ENCODE results near the gene NUAK1. TPM values are rescaled to one million over a fixed set of nuclear protein-coding genes. Genes with fewer than 3 reads are reported as not detected.

NUAK1 gene
- total RNA-seq, 1 experiment from 2014 or later: 10.1 TPM

- no peak overlapping the region for H3K4me3 Mint-ChIP-seq
These were observed 23.3 kb downstream of the NUAK1 start for GRCh38 chr12:106115440-106115839.

More at GRCh38 chr12:106115440-106115839, 23.3 kb downstream of the NUAK1 start:
- Histone ChIP-seq H3K4me2 (ENCODE audit: insufficient read depth, insufficient read length, low read length) (no peak overlapping the region), H4K5ac (ENCODE audit: insufficient read length, low read depth, low read length) (no peak overlapping the region), H3K9me3 (ENCODE audit: control insufficient read depth, low read depth, low read length) (no peaks in the 10 kb centered on the region), H2BK5ac (ENCODE audit: insufficient read length, low read length) (no peak overlapping the region), H2BK12ac (ENCODE audit: insufficient read length, low read depth, low read length) (no peak overlapping the region), H2AFZ (ENCODE audit: low read length) (no peak overlapping the region), H2AK5ac (ENCODE audit: insufficient read length, low read length) (no peak overlapping the region), H3K14ac (ENCODE audit: insufficient read depth, low read length) (no peak overlapping the region), H3K79me2 (ENCODE audit: insufficient read depth, low read length) (peaks cover 16% of the 10 kb centered on the region; the same call in 1 of the 2 replicates), H3K9ac (ENCODE audit: extremely low read depth, insufficient read length, low read length) (no peak overlapping the region), H4K8ac (replicated peaks; ENCODE audit: insufficient read length, low read depth, low read length) (no peak overlapping the region), H3K27me3 (ENCODE audit: insufficient read depth, low read length) (no peaks in the 10 kb centered on the region), H3T11ph (ENCODE audit: low read length) (no peak overlapping the region), H3K23ac (ENCODE audit: insufficient read length, low read depth, low read length) (no peak overlapping the region), H2BK15ac (ENCODE audit: low read depth, low read length) (no peak overlapping the region), H2BK120ac (ENCODE audit: low read depth, low read length, poor library complexity, severe bottlenecking) (no peak overlapping the region), H3K79me1 (ENCODE audit: insufficient read depth, low read depth, low read length, poor library complexity, severe bottlenecking) (peaks cover 5% of the 10 kb centered on the region), H4K91ac (ENCODE audit: insufficient read length, low read depth, low read length) (no peak overlapping the region), H3K4me1 (ENCODE audit: insufficient read depth, low read length) (peaks cover 18% of the 10 kb centered on the region; the same call in 1 of the 2 replicates), H2BK20ac (ENCODE audit: low read depth, low read length, poor library complexity, severe bottlenecking) (no peak overlapping the region), H3K56ac (ENCODE audit: insufficient read length, low read depth, low read length) (no peak overlapping the region), H4K20me1 (ENCODE audit: control insufficient read depth, insufficient read depth, insufficient read length) (no peaks in the 10 kb centered on the region), H3K4ac (ENCODE audit: low read depth, low read length) (no peak overlapping the region), H3K27ac (ENCODE audit: insufficient read length, low read depth, low read length) (no peak overlapping the region), H3K18ac (ENCODE audit: insufficient read length, low read depth, low read length) (no peak overlapping the region), H3K23me2 (ENCODE audit: insufficient read length, low read depth, low read length, poor library complexity, severe bottlenecking) (no peaks in the 10 kb centered on the region)
- Mint-ChIP-seq H3K9me3 (no peaks in the 10 kb centered on the region), H3K36me3 (ENCODE audit: insufficient read depth in 1 of 3, low read depth in 3 of 3) (no peaks in the 10 kb centered on the region), H3K27me3 (ENCODE audit: low read depth) (no peaks in the 10 kb centered on the region), H3K4me1 (peaks cover 56 to 65% of the 10 kb centered on the region in 2 experiments), H3K27ac (peak overlapping the region in 1 of 3 experiments; percentile 58; a peak in 1 of 7 replicates)
- no CpG with 5 or more reads among the region's 11 CpGs for WGBS (ENCODE audit: extremely low coverage, insufficient read length, low lambda C conversion rate)
- no peak for DNase-seq
- TF ChIP-seq CTCF (conservative IDR thresholded peaks at IDR 0.05): no peak

All from H9 (cell line).